AG04450 (cell line): ENCODE measurements around the gene HCFC1. TPM values are rescaled to one million over a fixed set of nuclear protein-coding genes. Genes with fewer than 3 reads are reported as not detected.
A peak's percentile ranks its signal among the peaks of the same experiment; 100 is the strongest.

Experiments used
- CTCF ChIA-PET: fragments of 300-600, 350-600 bp; formaldehyde crosslinking; extraction: SDS; loops from one replicate; lab custom pipeline; 2022; ENCODE audit warnings: antibody characterized with exemption, inconsistent platforms; lab: Charles Lee
- POLR2A ChIA-PET: fragments of 350-600 bp; formaldehyde crosslinking; extraction: SDS; loops from one replicate; lab custom pipeline; 2021; ENCODE audit warnings: antibody characterized with exemption, inconsistent platforms; lab: Yijun Ruan, JAX
- DNase-seq: peaks from one replicate; pipeline ENCODE4 v3.0.0-alpha.2; 2011; ENCODE audit warnings: low read depth, low spot score
- H3K27ac ChIP-seq: one replicate; pipeline ENCODE4 v1.5.1; 2012; ENCODE audit warnings: low read depth, low read length, control low read depth
- H3K27me3 ChIP-seq: one replicate; pipeline ENCODE4 v1.6.0; 2012; ENCODE audit warnings: low read length; ENCODE audit not compliant: control insufficient read depth, insufficient read depth
- H3K4me3 ChIP-seq: 2 replicates; pipeline ENCODE4 v1.5.1; 2011; ENCODE audit warnings: mild to moderate bottlenecking, low read depth, low read length, control low read depth
- H3K9me3 ChIP-seq: 2 replicates; pipeline ENCODE4 v1.5.1; 2012; ENCODE audit warnings: low read length; ENCODE audit not compliant: control insufficient read depth, insufficient read depth
- polyA plus RNA-seq: library from polyadenylated mRNA; depleted of rRNA; stranded (reverse); fragments of >200 nt; gene quantifications from 2 replicates; pipeline ENCODE4 v1.2.3, GENCODE V29; 2011
- TF ChIP-seq, protein P1 (sequence below): IDR thresholded peaks from 2 replicates; pipeline ENCODE4 v1.5.1; 2011; ENCODE audit warnings: low read depth, low read length, control low read depth, inconsistent platforms

The HCFC1 gene
- polyA plus RNA-seq, 1 experiment = 2.7 TPM

DNA sequence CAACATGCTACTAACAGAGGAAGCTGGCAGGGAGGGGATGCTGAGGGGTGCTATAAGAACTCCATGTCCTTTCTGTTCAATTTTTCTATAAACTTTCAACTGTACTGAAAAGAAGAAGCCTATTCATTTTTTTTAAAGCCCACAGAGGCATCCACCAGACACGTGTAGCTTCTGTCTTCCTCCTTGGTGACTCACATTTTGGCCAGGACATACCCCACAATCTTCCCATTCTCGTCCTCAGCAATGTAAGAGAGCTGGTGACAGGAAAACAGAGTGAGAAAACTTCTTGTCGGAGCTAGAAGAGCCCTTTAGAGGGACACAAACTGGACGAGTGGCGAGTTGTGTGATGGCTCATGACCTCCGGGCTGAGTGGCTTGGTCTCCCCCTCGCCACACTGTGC lies 37.9 kb downstream of the HCFC1 start:
- no peaks in the 10 kb centered on the region for H3K27me3 ChIP-seq
- no peak for DNase-seq
- ChIA-PET CTCF (interaction anchor here (1.6 to 4.0 kb wide), 3 partner anchors 11 to 169 kb away, joined by 3 to 29 read pairs (median 6); partner anchors contain the start of gene PLXNB3), POLR2A (no interaction called here)
- TF ChIP-seq, protein P1, sequence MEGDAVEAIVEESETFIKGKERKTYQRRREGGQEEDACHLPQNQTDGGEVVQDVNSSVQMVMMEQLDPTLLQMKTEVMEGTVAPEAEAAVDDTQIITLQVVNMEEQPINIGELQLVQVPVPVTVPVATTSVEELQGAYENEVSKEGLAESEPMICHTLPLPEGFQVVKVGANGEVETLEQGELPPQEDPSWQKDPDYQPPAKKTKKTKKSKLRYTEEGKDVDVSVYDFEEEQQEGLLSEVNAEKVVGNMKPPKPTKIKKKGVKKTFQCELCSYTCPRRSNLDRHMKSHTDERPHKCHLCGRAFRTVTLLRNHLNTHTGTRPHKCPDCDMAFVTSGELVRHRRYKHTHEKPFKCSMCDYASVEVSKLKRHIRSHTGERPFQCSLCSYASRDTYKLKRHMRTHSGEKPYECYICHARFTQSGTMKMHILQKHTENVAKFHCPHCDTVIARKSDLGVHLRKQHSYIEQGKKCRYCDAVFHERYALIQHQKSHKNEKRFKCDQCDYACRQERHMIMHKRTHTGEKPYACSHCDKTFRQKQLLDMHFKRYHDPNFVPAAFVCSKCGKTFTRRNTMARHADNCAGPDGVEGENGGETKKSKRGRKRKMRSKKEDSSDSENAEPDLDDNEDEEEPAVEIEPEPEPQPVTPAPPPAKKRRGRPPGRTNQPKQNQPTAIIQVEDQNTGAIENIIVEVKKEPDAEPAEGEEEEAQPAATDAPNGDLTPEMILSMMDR = no peak
- no peak overlapping the region for H3K27ac ChIP-seq
- peak overlapping the region; percentile 74 for H3K4me3 ChIP-seq
- no peaks in the 10 kb centered on the region for H3K9me3 ChIP-seq

DNA sequence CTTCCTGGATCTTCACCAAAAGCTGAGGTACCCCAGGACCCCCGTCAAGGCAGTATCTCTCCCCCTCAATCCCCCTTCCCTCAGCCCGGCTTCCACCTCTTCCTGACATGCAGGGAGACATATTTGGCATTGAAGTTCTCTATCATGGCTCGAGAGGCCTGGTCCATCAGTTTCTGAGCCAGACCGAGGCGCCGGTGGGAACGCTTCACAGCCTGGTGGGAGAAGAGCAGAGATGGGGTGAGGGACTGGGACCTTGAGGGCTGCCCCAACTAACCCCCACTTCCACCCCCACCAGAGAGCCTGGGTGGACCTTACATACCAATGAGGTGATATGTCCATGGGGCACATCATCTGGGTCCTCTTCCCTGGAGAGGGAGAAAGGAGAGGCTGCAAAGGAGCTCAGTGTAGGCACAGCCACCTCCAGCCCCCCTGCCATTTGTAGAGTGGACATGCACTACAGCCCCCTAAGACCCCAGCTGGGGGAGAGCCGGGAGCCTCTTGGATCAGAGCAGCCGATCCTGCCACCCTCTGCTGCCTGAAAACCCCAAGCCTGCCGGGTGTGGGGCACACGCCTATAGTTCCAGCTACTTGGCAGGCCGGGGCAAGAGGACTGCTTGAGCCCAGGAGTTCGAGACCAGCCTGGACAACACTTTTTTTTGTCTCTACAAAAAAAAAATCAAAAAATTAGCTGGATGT lies 39.2 kb downstream of the HCFC1 start:
- Histone ChIP-seq H3K4me3 (no peak overlapping the region), H3K27ac (no peak overlapping the region), H3K9me3 (no peaks in the 10 kb centered on the region), H3K27me3 (no peaks in the 10 kb centered on the region)
- ChIA-PET POLR2A (no interaction called here), CTCF (interaction anchor here (1.6 to 2.9 kb wide), 3 partner anchors 9 to 168 kb away, joined by 3 to 9 read pairs (median 6); partner anchors contain the start of gene PLXNB3)
- DNase-seq = no peak
- TF ChIP-seq, protein P1 = no peak

DNA sequence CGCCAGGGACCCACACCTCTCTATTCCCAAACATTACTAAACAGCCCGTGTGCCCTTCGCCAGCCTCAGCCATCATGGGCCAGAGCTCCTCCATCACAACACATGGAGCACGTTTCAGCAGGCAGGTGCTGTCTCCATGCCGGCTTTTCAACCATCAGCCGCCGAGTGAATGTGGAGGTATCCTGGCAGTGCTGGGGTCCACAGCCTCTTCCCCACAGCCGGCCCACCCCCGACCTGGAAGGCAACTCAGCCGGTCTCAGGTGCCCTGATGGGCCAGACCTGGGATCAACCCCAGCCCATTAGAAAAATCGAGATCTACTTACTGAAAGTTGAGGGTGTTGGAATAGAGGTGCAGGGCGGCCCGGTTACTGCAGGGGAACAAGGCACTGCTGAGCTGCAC lies 39.9 kb downstream of the HCFC1 start:
- POLR2A ChIA-PET = no interaction called here
- H3K27me3 ChIP-seq = no peaks in the 10 kb centered on the region
- TF ChIP-seq, protein P1 = no peak
- no peaks in the 10 kb centered on the region for H3K9me3 ChIP-seq
- no peak for DNase-seq
- H3K4me3 ChIP-seq = no peak overlapping the region
- CTCF ChIA-PET = interaction anchor here (0.7 to 2.9 kb wide), 2 partner anchors 15 to 17 kb away, joined by 3 to 9 read pairs; no protein-coding TSS in a partner anchor
- H3K27ac ChIP-seq = no peak overlapping the region

DNA sequence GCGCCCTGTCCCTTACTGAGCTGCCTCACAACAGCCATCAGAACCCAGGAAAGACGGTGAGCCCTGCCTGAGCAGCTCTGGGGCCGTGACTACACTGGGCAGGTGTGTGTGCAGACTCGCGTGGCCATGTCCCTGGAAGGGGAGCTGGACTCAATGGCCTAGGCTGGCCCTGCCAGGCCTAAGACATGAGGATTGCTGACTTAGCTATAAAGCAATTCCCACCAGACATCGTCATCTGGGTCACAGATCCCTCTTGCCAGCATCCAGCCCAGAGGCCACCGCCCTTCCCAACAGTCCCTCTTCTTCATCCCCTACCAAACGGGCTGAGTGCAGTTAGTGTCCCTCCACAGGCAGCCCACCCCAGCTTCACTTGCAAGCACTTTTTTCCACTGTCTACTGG lies 40.5 kb downstream of the HCFC1 start:
- POLR2A ChIA-PET = no interaction called here
- no peaks in the 10 kb centered on the region for H3K27me3 ChIP-seq
- no peak for DNase-seq
- CTCF ChIA-PET = interaction anchor here (0.7 to 2.9 kb wide), 2 partner anchors 16 to 18 kb away, joined by 3 to 9 read pairs; no protein-coding TSS in a partner anchor
- no peak overlapping the region for H3K27ac ChIP-seq
- H3K4me3 ChIP-seq = no peak overlapping the region
- TF ChIP-seq, protein P1 = no peak
- H3K9me3 ChIP-seq = no peaks in the 10 kb centered on the region
